Osteocyte (in vitro differentiated cells): ENCODE results near the gene ARHGAP30. TPM values are rescaled to one million over a fixed set of nuclear protein-coding genes. Genes with fewer than 3 reads are reported as not detected.
"Not testable (repeated sequence)": the region's sequence is repeated elsewhere in the genome, so short reads cannot be mapped to it uniquely, and the experiment has no call there.

Experiments
- DNase-seq: peaks from one replicate; pipeline ENCODE4 v3.0.0; 2021; ENCODE audit warnings: mixed read lengths; ENCODE audit not compliant: unreplicated experiment; ENCODE audit errors: extremely low spot score
- H3K27ac Mint-ChIP-seq: one replicate; pipeline ENCODE4 v1.8.0; 2021; ENCODE audit warnings: mild to moderate bottlenecking, mixed read lengths; ENCODE audit not compliant: unreplicated experiment
- H3K27me3 Mint-ChIP-seq: one replicate; pipeline ENCODE4 v1.8.0; 2021; ENCODE audit warnings: mixed read lengths; ENCODE audit not compliant: unreplicated experiment
- H3K36me3 Mint-ChIP-seq: one replicate; pipeline ENCODE4 v1.8.0; 2021; ENCODE audit warnings: mixed read lengths; ENCODE audit not compliant: unreplicated experiment
- H3K4me1 Mint-ChIP-seq: one replicate; pipeline ENCODE4 v1.8.0; 2021; ENCODE audit warnings: mixed read lengths; ENCODE audit not compliant: unreplicated experiment
- H3K4me3 Mint-ChIP-seq: one replicate; pipeline ENCODE4 v1.8.0; 2021; ENCODE audit warnings: mild to moderate bottlenecking, moderate library complexity, mixed read lengths; ENCODE audit not compliant: unreplicated experiment
- H3K9me3 Mint-ChIP-seq: one replicate; pipeline ENCODE4 v1.8.0; 2021; ENCODE audit warnings: mixed read lengths; ENCODE audit not compliant: unreplicated experiment
- total RNA-seq: library from RNA; stranded (reverse); gene quantifications from 2 replicates; pipeline ENCODE4 v1.2.1, GENCODE V29; 2021
- TF ChIP-seq, protein P1 (sequence below): fragments of 200-600 bp; sonication (generic); IDR thresholded peaks from 2 replicates; pipeline ENCODE4 v1.5.0; 2021; ENCODE audit warnings: antibody characterized with exemption, mild to moderate bottlenecking, moderate library complexity

Gene ARHGAP30
- total RNA-seq, 1 donor from 2014 or later, result not detected

DNA sequence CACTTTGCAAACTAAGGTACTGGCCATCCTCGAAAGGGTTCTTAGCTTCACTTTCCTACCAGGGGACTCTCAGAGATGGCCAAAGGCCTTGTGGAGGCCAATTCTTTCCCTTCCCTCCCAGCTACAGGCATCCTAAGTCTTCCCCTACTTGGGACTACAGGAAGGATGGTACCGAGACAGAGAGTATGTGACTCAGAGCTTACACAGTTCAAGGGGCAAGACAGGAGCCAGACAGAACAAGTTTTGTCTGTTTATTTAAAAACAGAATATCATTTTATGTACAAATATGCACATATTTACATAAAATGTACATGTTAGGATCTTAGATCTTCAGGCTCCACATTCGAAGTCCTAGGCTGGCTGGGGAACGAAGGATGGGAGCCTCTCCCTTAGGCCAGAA, 1.1 kb upstream of the ARHGAP30 start:
- no peak overlapping the region for H3K4me3 Mint-ChIP-seq
- H3K4me1 Mint-ChIP-seq, result no peaks in the 10 kb centered on the region
- H3K9me3 Mint-ChIP-seq, result no peaks in the 10 kb centered on the region
- no peaks in the 10 kb centered on the region for H3K36me3 Mint-ChIP-seq
- DNase-seq, result no peak
- TF ChIP-seq, protein P1, sequence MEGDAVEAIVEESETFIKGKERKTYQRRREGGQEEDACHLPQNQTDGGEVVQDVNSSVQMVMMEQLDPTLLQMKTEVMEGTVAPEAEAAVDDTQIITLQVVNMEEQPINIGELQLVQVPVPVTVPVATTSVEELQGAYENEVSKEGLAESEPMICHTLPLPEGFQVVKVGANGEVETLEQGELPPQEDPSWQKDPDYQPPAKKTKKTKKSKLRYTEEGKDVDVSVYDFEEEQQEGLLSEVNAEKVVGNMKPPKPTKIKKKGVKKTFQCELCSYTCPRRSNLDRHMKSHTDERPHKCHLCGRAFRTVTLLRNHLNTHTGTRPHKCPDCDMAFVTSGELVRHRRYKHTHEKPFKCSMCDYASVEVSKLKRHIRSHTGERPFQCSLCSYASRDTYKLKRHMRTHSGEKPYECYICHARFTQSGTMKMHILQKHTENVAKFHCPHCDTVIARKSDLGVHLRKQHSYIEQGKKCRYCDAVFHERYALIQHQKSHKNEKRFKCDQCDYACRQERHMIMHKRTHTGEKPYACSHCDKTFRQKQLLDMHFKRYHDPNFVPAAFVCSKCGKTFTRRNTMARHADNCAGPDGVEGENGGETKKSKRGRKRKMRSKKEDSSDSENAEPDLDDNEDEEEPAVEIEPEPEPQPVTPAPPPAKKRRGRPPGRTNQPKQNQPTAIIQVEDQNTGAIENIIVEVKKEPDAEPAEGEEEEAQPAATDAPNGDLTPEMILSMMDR, result no peak
- peaks cover 7% of the 10 kb centered on the region for H3K27me3 Mint-ChIP-seq
- H3K27ac Mint-ChIP-seq, result no peak overlapping the region

DNA sequence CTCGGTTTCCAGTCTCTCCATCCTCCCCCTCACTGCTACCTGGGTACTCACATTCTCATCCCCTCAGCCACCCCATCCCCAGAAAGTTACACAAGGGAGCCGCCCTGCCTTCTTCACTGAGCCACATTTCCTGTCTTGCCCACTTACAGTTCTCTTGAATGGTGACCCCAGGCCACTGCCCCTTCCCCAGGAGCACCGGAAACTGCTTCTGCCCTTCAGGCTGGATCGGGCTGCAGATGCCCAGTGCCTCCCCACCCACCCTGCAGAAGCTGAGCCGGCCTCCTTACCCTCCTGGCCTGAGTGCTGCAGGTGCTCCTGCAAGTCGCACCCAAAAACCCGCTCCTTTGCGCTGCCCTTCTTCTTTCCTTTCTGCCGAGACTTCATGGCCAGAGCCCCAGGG, 450 bp downstream of the ARHGAP30 start:
- Mint-ChIP-seq H3K27me3 (peaks cover 12% of the 10 kb centered on the region), H3K4me1 (no peaks in the 10 kb centered on the region), H3K27ac (no peak overlapping the region), H3K4me3 (no peak overlapping the region), H3K36me3 (no peaks in the 10 kb centered on the region), H3K9me3 (no peaks in the 10 kb centered on the region)
- TF ChIP-seq, protein P1, result no peak
- DNase-seq, result no peak

DNA sequence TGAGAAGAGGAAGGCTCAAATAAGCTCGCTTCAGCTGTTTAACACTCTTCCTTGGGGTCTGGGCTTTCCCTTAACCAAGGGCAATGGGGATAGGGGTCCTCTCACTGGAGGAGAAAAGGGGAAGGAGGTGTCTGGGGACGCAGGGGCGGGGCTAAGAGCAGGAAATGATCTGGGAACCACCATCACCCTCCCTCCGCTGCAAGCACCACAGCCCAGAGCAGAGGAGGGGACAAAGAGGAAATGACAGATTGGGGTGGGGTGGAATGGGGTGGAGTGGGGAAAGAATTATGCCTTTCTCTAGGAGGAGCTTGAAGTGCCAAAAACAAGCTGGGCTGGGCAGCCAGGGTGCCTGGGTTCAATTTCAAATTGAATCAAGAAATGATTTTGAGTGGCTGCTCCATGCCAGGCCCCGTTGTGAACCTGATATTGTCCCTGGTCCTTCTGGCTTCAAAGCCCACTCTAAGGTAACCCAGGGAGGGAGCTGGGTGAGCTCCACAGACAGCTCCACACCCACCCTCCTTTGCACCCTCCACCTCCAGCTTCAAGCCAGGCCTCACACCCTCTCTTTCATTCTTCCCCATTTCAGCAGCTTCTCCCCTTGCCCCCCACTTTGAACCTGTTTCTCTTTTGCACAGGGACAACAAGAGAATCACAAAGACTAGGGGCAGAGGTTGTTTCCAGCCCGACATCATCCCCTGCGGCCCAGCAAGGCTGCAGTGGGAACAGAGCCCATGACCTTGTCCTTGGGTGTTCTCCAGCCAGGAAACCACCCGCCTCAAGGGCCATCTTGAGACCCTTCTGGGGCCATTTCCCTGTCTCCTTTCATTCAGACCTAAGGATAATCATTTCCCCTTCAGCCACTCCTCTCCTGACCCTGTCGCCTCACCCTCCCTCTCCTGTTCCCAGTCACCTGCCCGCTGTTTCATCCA, 1.1 kb downstream of the ARHGAP30 start:
- no peak overlapping the region for H3K27ac Mint-ChIP-seq

DNA sequence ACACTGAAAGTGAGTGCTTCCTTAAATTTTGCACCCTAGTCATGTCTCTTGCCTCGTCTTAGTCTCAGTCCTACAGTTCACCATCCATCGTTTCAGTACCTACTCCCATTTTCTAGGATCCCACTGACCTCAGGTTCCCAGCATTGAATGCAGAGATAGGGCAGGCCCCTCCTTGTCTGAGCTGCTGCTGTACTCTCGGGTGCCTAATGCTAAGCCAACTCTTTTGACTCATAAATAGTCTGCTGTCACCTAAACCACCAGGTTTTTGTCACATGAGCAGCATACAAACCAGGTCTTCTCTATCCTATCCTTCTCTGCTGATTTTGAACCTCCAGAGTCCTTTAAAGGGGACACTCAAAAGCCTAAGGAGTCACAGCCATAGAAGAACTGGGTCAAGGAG, 3.0 kb downstream of the ARHGAP30 start:
- TF ChIP-seq, protein P1, result no peak
- Mint-ChIP-seq H3K4me3 (no peak overlapping the region), H3K36me3 (no peaks in the 10 kb centered on the region), H3K27ac (no peak overlapping the region), H3K4me1 (no peaks in the 10 kb centered on the region), H3K9me3 (no peaks in the 10 kb centered on the region), H3K27me3 (peaks cover 29% of the 10 kb centered on the region)
- DNase-seq, result no peak

More for the DNA sequence above, 1.1 kb downstream of the ARHGAP30 start:
- Mint-ChIP-seq H3K4me3 (no peak overlapping the region), H3K9me3 (no peaks in the 10 kb centered on the region), H3K27me3 (peaks cover 19% of the 10 kb centered on the region), H3K36me3 (no peaks in the 10 kb centered on the region), H3K4me1 (no peaks in the 10 kb centered on the region)
- no peak for DNase-seq
- TF ChIP-seq, protein P1, result no peak

DNA sequence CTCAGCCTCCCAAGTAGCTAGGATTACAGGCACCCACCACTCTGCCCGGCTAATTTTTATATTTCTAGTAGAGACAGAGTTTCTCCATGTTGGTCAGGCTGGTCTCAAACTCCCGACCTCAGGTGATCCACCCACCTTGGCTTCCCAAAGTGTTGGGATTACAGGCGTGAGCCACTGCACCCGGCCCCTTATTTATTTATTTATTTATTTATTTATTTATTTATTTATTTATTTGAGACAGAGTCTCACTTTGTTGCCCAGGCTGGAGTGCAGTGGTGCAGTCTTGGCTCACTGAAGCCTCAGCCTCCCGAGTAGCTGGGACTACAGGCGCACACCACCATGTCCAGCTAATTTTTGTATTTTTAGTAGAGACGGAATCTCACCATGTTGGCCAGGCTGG, 4.0 kb downstream of the ARHGAP30 start:
- H3K4me3 Mint-ChIP-seq, H3K27ac Mint-ChIP-seq, H3K9me3 Mint-ChIP-seq, H3K36me3 Mint-ChIP-seq, H3K4me1 Mint-ChIP-seq, DNase-seq: not testable (repeated sequence)
- peaks cover 29% of the 10 kb centered on the region for H3K27me3 Mint-ChIP-seq

DNA sequence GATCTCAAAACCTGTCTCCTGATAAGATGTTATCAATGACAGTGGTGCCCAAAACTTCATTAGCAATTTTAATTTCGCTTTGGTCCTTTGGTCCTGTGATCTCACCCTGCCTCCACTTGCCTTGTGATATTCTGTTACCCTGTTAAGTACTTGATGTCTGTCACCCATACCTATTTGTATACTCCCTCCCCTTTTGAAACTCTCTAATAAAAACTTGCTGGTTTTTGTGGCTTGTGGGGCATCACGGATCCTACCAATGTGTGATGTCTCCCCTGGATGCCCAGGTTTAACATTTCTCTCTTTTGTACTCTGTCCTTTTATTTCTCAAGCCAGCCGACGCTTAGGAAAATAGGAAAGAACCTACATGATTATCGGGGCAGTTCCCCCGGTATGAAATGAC, 5.8 kb downstream of the ARHGAP30 start:
- not testable (repeated sequence) for H3K36me3 Mint-ChIP-seq, H3K9me3 Mint-ChIP-seq, H3K4me3 Mint-ChIP-seq, H3K27ac Mint-ChIP-seq, H3K4me1 Mint-ChIP-seq, DNase-seq
- H3K27me3 Mint-ChIP-seq, result peaks cover 37% of the 10 kb centered on the region
